ENCODE measurements around the gene GZMM. TPM values are rescaled to one million over a fixed set of nuclear protein-coding genes. Genes with fewer than 3 reads are reported as not detected.

GZMM gene
- total and polyA plus RNA-seq, 5 donors from 2014 or later = 38.3 to 124 (median 83.8) TPM

GRCh38 chr19:570251-570686 lies 26.4 kb downstream of the GZMM start:
- H3K4me1 ChIP-seq (ENCODE audit: control insufficient read depth, insufficient read depth, low read length, poor library complexity, severe bottlenecking) = peaks cover 32% of the 10 kb centered on the region

DNA sequence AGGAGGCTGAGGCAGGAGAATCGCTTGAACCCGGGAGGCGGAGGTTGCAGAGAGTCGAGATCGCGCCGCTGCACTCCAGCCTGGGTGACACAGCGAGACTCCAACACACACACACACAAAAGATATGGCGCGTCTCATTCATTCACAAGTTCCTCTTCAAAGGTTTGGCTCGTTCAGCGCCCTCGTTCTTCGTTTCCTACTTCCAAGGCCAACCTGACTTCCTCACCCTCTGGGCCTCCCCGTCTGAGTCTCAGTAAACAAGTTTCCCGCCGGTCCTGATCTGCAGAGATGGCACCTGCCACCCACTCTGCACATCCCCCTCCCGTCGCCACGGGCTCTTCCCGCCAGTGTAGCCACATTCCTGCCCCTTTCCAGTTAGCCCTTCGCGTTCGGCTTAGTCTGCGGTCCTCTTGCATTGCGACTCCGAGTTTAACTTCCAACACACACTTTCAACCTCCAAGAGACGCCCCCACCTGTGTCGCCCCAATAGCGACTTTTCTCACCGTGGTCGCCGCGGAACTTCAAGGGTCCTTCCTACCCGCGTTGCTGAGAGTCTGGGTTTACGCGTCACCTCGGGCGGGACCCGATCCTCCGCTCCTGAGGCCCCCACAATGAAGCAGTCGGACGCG lies 27.2 kb downstream of the GZMM start:
- peaks cover 9% of the 10 kb centered on the region for H3K27me3 Mint-ChIP-seq
- peak; percentile 35 to 76 (median 52) for DNase-seq
- peaks cover 0 to 37% (median 18%) of the 10 kb centered on the region in 4 donors for H3K4me1 Mint-ChIP-seq
- Histone ChIP-seq H3K4me3 (ENCODE audit: low read depth, low read length) (peak overlapping the region; percentile 84), H3K27ac (ENCODE audit: insufficient read depth, low read length, poor library complexity, severe bottlenecking) (peak overlapping the region; percentile 94), H3K27me3 (ENCODE audit: control insufficient read depth, insufficient read depth, low read length) (no peaks in the 10 kb centered on the region), H3K9me3 (ENCODE audit: control insufficient read depth in 2 of 2, low read length in 2 of 2) (no peaks in the 10 kb centered on the region), H3K36me3 (ENCODE audit: control insufficient read depth, insufficient read depth, low read length) (no peaks in the 10 kb centered on the region), H3K4me1 (ENCODE audit: control insufficient read depth, insufficient read depth, low read length, poor library complexity, severe bottlenecking) (peaks cover 38% of the 10 kb centered on the region)
- H3K36me3 Mint-ChIP-seq = no peaks in the 10 kb centered on the region
- ATAC-seq (ENCODE audit: low read depth in 2 of 2) = no peak
- H3K4me3 Mint-ChIP-seq = peak overlapping the region; percentile 91 to 99 (median 94)
- H3K27ac Mint-ChIP-seq = peak overlapping the region; percentile 94 to 99 (median 98)
- peaks cover 0 to 4% (median 0%) of the 10 kb centered on the region in 7 donors for H3K9me3 Mint-ChIP-seq

More at GRCh38 chr19:570251-570686, 26.4 kb downstream of the GZMM start:
- H3K9me3 ChIP-seq (ENCODE audit: control insufficient read depth in 2 of 2, low read length in 2 of 2) = no peaks in the 10 kb centered on the region
- DNase-seq (no peak), ATAC-seq (ENCODE audit: low read depth in 2 of 2) (no peak)
- Mint-ChIP-seq H3K4me1 (peaks cover 0 to 34% (median 18%) of the 10 kb centered on the region in 4 donors), H3K36me3 (no peaks in the 10 kb centered on the region), H3K27ac (peak overlapping the region; percentile 62 to 80 (median 63)), H3K27me3 (peaks cover 9% of the 10 kb centered on the region), H3K9me3 (peaks cover 0 to 4% (median 0%) of the 10 kb centered on the region in 7 donors), H3K4me3 (peak overlapping the region; percentile 78 to 94 (median 85))
- H3K27ac ChIP-seq (ENCODE audit: insufficient read depth, low read length, poor library complexity, severe bottlenecking) = no peak overlapping the region
- H3K4me3 ChIP-seq (ENCODE audit: low read depth, low read length) = no peak overlapping the region
- no peaks in the 10 kb centered on the region for H3K27me3 ChIP-seq (ENCODE audit: control insufficient read depth, insufficient read depth, low read length)
- H3K36me3 ChIP-seq (ENCODE audit: control insufficient read depth, insufficient read depth, low read length) = no peaks in the 10 kb centered on the region

GRCh38 chr19:571566-571974 lies 27.7 kb downstream of the GZMM start:
- Histone ChIP-seq H3K4me1 (ENCODE audit: control insufficient read depth, insufficient read depth, low read length, poor library complexity, severe bottlenecking) (peaks cover 40% of the 10 kb centered on the region), H3K27me3 (ENCODE audit: control insufficient read depth, insufficient read depth, low read length) (no peaks in the 10 kb centered on the region)
- ATAC-seq (ENCODE audit: low read depth in 2 of 2) = peak in 1 of 2 donors; percentile 0

GRCh38 chr19:572140-572742 lies 28.4 kb downstream of the GZMM start, which contains the start of gene BSG:
Gene BSG (plus strand): TSS chr19:572596. CDS start chr19:572635, 39 bp downstream.
- Mint-ChIP-seq H3K9me3 (peaks cover 0 to 4% (median 0%) of the 10 kb centered on the region in 7 donors), H3K36me3 (no peaks in the 10 kb centered on the region), H3K4me3 (peak within 1 kb of the TSS; percentile 92 to 99 (median 95)), H3K4me1 (peaks cover 0 to 47% (median 18%) of the 10 kb centered on the region in 4 donors), H3K27me3 (peaks cover 9% of the 10 kb centered on the region), H3K27ac (peak within 1 kb of the TSS; percentile 94 to 99 (median 98))
- peaks cover 40% of the 10 kb centered on the region for H3K4me1 ChIP-seq (ENCODE audit: control insufficient read depth, insufficient read depth, low read length, poor library complexity, severe bottlenecking)
- peak within 1 kb of the TSS; percentile 94 for H3K27ac ChIP-seq (ENCODE audit: insufficient read depth, low read length, poor library complexity, severe bottlenecking)
- H3K27me3 ChIP-seq (ENCODE audit: control insufficient read depth, insufficient read depth, low read length) = no peaks in the 10 kb centered on the region
- H3K36me3 ChIP-seq (ENCODE audit: control insufficient read depth, insufficient read depth, low read length) = no peaks in the 10 kb centered on the region
- H3K4me3 ChIP-seq (ENCODE audit: low read depth, low read length) = peak within 1 kb of the TSS; percentile 84
- peak; percentile 98 for DNase-seq
- H3K9me3 ChIP-seq (ENCODE audit: control insufficient read depth in 2 of 2, low read length in 2 of 2) = no peaks in the 10 kb centered on the region
- ATAC-seq (ENCODE audit: low read depth in 2 of 2) = peak; percentile 87 to 90

More at GRCh38 chr19:571566-571974, 27.7 kb downstream of the GZMM start:
- Histone ChIP-seq H3K4me3 (ENCODE audit: low read depth, low read length) (peak overlapping the region; percentile 84), H3K9me3 (ENCODE audit: control insufficient read depth in 2 of 2, low read length in 2 of 2) (no peaks in the 10 kb centered on the region), H3K36me3 (ENCODE audit: control insufficient read depth, insufficient read depth, low read length) (no peaks in the 10 kb centered on the region), H3K27ac (ENCODE audit: insufficient read depth, low read length, poor library complexity, severe bottlenecking) (peak overlapping the region; percentile 94)
- peaks cover 0 to 41% (median 18%) of the 10 kb centered on the region in 4 donors for H3K4me1 Mint-ChIP-seq
- no peak for DNase-seq
- H3K27me3 Mint-ChIP-seq = peaks cover 9% of the 10 kb centered on the region
- peak overlapping the region; percentile 91 to 99 (median 94) for H3K4me3 Mint-ChIP-seq
- H3K27ac Mint-ChIP-seq = peak overlapping the region; percentile 94 to 99 (median 98)
- H3K9me3 Mint-ChIP-seq = peaks cover 0 to 4% (median 0%) of the 10 kb centered on the region in 7 donors
- H3K36me3 Mint-ChIP-seq = no peaks in the 10 kb centered on the region

- H3K27me3 Mint-ChIP-seq = peaks cover 9% of the 10 kb centered on the region
Measured at GRCh38 chr19:572743-573518, 29.1 kb downstream of the GZMM start.

GRCh38 chr19:573519-573825 lies 29.6 kb downstream of the GZMM start:
- peaks cover 9% of the 10 kb centered on the region for H3K27me3 Mint-ChIP-seq
- H3K36me3 Mint-ChIP-seq = no peaks in the 10 kb centered on the region
- H3K27ac ChIP-seq (ENCODE audit: insufficient read depth, low read length, poor library complexity, severe bottlenecking) = peak overlapping the region; percentile 65
- peak overlapping the region; percentile 82 to 92 (median 88) for H3K4me3 Mint-ChIP-seq
- peaks cover 0 to 49% (median 18%) of the 10 kb centered on the region in 4 donors for H3K4me1 Mint-ChIP-seq
- peak overlapping the region; percentile 74 for H3K4me3 ChIP-seq (ENCODE audit: low read depth, low read length)
- no peaks in the 10 kb centered on the region for H3K36me3 ChIP-seq (ENCODE audit: control insufficient read depth, insufficient read depth, low read length)
- DNase-seq (peak in 1 of 3 donors; percentile 34), ATAC-seq (ENCODE audit: low read depth in 2 of 2) (no peak)
- no peaks in the 10 kb centered on the region for H3K27me3 ChIP-seq (ENCODE audit: control insufficient read depth, insufficient read depth, low read length)
- H3K9me3 Mint-ChIP-seq = peaks cover 0 to 4% (median 0%) of the 10 kb centered on the region in 7 donors
- peak overlapping the region; percentile 71 to 90 (median 89) for H3K27ac Mint-ChIP-seq
- H3K9me3 ChIP-seq (ENCODE audit: control insufficient read depth in 2 of 2, low read length in 2 of 2) = no peaks in the 10 kb centered on the region
- peaks cover 40% of the 10 kb centered on the region for H3K4me1 ChIP-seq (ENCODE audit: control insufficient read depth, insufficient read depth, low read length, poor library complexity, severe bottlenecking)

More at GRCh38 chr19:572743-573518, 29.1 kb downstream of the GZMM start:
- H3K36me3 Mint-ChIP-seq = no peaks in the 10 kb centered on the region
- peak overlapping the region; percentile 74 for H3K4me3 ChIP-seq (ENCODE audit: low read depth, low read length)
- H3K36me3 ChIP-seq (ENCODE audit: control insufficient read depth, insufficient read depth, low read length) = no peaks in the 10 kb centered on the region
- H3K9me3 ChIP-seq (ENCODE audit: control insufficient read depth in 2 of 2, low read length in 2 of 2) = no peaks in the 10 kb centered on the region
- peak overlapping the region; percentile 65 for H3K27ac ChIP-seq (ENCODE audit: insufficient read depth, low read length, poor library complexity, severe bottlenecking)
- peaks cover 40% of the 10 kb centered on the region for H3K4me1 ChIP-seq (ENCODE audit: control insufficient read depth, insufficient read depth, low read length, poor library complexity, severe bottlenecking)
- no peaks in the 10 kb centered on the region for H3K27me3 ChIP-seq (ENCODE audit: control insufficient read depth, insufficient read depth, low read length)
- H3K9me3 Mint-ChIP-seq = peaks cover 0 to 4% (median 0%) of the 10 kb centered on the region in 7 donors
- peaks cover 0 to 48% (median 18%) of the 10 kb centered on the region in 4 donors for H3K4me1 Mint-ChIP-seq
- ATAC-seq (ENCODE audit: low read depth in 2 of 2) (no peak), DNase-seq (no peak)
- peak overlapping the region; percentile 14 to 98 (median 95) for H3K27ac Mint-ChIP-seq
- H3K4me3 Mint-ChIP-seq = peak overlapping the region; percentile 90 to 95 (median 93)

Measured in CD4-positive, CD25-positive, alpha-beta regulatory T cell (primary cell).